ENCODE data around the gene TAPBP.
"Not testable (repeated sequence)": the region's sequence is repeated elsewhere in the genome, so short reads cannot be mapped to it uniquely, and the experiment has no call there.

TAPBP gene

DNA sequence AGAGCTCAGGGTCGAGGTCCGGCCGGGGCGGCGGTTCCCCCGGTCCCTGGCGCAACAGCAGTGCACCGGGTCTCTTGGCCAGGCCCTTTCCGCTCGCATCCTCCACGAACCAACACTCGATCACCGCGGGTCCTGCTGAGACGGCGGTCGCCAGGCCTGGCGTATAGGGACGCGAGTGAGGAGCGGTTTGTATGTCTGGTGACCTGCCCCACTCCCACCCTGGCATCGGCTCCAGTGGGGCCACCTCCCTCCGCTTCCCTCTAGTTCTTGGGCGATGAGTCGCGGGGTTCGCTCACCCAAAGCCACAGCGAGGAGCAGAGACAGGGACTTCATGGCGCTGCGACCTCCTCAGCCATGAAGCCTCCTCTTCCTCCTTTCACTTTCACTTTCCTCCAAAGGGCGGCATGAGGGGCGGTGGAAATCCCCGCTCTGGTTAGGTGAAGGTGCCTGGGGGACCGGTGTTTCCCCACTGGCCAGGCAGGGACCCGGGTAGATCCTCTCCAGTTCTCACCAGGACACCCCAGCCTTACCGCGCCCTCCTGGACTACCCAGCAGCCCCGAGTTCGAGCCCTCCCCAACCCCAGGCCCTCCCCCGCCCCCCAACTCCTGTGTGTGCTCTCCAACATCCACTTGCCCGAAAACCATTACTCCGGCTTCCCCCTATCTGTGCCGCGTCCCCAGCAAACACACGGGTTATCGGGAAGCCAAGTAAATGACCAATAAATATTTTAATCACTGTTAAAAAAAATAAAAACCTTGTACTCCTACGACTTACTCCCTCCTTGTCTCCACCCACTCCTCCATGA lies at the start of gene TAPBP:
Gene TAPBP, minus strand, starts transcription at position 370 of the 806 bp plus-strand sequence. Its CDS starts 37 bp downstream, at position 333.
- peak; percentile 89 for DNase-seq (ENCODE audit: low spot score)
- TF ChIP-seq, protein P1, sequence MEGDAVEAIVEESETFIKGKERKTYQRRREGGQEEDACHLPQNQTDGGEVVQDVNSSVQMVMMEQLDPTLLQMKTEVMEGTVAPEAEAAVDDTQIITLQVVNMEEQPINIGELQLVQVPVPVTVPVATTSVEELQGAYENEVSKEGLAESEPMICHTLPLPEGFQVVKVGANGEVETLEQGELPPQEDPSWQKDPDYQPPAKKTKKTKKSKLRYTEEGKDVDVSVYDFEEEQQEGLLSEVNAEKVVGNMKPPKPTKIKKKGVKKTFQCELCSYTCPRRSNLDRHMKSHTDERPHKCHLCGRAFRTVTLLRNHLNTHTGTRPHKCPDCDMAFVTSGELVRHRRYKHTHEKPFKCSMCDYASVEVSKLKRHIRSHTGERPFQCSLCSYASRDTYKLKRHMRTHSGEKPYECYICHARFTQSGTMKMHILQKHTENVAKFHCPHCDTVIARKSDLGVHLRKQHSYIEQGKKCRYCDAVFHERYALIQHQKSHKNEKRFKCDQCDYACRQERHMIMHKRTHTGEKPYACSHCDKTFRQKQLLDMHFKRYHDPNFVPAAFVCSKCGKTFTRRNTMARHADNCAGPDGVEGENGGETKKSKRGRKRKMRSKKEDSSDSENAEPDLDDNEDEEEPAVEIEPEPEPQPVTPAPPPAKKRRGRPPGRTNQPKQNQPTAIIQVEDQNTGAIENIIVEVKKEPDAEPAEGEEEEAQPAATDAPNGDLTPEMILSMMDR (IDR thresholded peaks at IDR 0.05; ENCODE audit: extremely low read depth, insufficient read depth, missing control alignments) = no peak
- in situ Hi-C loops (cut with MboI; ENCODE audit: low pct_unique_long_range_greater_than_20kb, low sequenced_read_pairs, unreplicated experiment) = no loop called here

DNA sequence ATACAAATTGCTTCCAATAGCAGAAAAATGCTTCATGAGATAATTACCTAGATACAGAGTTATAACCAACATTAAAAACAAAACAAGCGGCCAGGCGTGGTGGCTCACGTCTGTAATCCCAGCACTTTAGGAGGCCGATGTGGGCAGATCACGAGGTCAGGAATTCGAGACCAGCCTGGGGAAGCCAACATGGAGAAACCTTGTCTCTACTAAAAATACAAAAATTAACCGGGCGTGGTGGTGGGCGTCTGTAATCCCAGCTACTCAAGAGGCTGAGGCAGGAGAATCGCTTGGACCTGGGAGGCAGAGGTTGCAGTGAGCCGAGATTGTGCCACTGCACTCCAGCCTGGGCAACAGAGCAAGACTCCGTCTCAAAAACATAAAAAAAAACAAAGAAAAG lies 49.6 kb upstream of the TAPBP start:
- in situ Hi-C loops (cut with MboI; ENCODE audit: low pct_unique_long_range_greater_than_20kb, low sequenced_read_pairs, unreplicated experiment); DNase-seq (ENCODE audit: low spot score): not testable (repeated sequence)

DNA sequence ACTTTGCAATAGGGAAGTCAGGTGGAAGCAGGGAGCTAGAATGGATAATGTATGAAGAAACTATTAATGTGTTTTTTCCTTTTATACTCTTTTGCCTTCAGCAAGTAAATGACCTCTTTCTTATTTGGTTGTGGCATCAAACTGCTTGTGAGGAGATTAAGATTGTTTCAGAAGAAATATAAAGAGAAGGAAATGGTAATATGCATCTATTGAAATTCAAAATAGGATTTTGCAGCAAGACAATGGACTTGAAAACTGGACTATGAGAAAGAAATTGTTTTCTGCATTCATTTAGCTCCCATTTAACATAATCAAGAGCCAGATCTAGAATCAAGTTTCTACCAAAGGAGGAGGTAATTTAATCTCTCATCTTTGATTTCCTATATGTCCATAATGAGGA lies 45.5 kb upstream of the TAPBP start:
- no peak for DNase-seq (ENCODE audit: low spot score)
- in situ Hi-C loops (cut with MboI; ENCODE audit: low pct_unique_long_range_greater_than_20kb, low sequenced_read_pairs, unreplicated experiment) = no loop called here
- TF ChIP-seq, protein P1 (IDR thresholded peaks at IDR 0.05; ENCODE audit: extremely low read depth, insufficient read depth, missing control alignments) = no peak

DNA sequence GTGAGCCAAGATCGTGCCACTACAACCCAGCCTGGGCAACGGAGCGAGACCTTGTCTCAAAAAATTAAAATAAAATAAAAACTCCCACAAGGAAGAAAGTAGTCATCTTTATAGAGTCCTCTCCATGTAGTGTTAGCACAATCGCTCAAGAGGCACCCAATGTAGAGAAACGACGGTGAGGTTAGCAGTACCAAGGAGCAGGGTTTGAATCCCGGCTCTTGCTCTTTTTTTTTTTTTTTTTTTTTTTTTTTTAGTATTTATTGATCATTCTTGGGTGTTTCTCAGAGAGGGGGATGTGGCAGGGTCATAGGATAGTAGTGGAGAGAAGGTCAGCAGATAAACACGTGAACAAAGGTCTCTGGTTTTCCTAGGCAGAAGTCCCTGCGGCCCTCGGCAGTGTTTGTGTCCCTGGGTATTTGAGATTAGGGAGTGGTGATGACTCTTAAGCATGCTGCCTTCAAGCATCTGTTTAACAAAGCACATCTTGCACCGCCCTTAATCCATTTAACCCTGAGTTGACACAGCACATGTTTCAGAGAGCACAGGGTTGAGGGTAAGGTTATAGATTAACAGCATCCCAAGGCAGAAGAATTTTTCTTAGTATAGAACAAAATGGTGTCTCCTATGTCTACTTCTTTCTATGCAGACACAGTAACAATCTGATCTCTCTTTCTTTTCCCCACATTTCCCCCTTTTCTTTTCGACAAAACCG lies 43.4 kb upstream of the TAPBP start:
- in situ Hi-C loops (cut with MboI; ENCODE audit: low pct_unique_long_range_greater_than_20kb, low sequenced_read_pairs, unreplicated experiment); DNase-seq (ENCODE audit: low spot score): not testable (repeated sequence)

DNA sequence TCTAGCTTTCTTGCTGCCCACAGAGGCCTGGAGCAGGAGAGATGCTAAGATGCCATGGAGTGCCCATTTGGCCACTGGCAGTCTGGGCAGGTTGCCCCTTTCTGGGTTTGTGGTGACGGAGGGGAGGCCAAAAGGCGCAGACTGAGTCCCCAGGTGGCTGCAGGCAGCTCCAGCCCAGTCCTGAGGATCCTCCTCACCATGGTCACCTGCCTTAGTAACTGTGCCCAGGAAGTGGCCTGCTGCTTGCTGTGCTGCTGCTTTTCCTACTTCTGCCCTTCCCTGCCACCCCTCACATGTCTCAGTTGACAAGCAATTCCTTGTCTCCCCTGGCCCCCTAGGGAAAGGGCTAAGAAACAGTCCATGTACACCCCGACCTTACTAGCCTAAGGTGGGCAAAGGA lies 42.4 kb upstream of the TAPBP start:
- no peak for DNase-seq (ENCODE audit: low spot score)
- in situ Hi-C loops (cut with MboI; ENCODE audit: low pct_unique_long_range_greater_than_20kb, low sequenced_read_pairs, unreplicated experiment) = no loop called here
- TF ChIP-seq, protein P1 (IDR thresholded peaks at IDR 0.05; ENCODE audit: extremely low read depth, insufficient read depth, missing control alignments) = no peak

DNA sequence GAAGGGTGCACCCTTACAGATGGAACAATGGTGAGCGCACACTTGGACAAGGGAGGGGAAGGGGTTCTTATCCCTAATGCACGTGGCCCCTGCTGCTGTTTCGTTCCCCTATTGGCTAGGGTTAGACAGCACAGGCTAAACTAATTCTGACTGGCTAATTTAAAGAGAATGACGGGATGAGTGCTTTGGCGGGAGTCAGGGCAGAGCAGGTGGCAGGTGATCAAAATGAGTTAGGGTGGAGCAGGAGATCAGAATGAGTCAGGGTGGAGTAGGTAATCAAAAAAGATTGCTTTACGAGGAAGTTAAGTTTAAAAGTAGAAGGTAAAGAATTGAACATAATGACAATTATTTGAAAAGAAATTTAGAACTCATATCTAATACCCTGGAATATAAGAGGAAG lies 42.0 kb upstream of the TAPBP start:
- in situ Hi-C loops (cut with MboI; ENCODE audit: low pct_unique_long_range_greater_than_20kb, low sequenced_read_pairs, unreplicated experiment); DNase-seq (ENCODE audit: low spot score): not testable (repeated sequence)

DNA sequence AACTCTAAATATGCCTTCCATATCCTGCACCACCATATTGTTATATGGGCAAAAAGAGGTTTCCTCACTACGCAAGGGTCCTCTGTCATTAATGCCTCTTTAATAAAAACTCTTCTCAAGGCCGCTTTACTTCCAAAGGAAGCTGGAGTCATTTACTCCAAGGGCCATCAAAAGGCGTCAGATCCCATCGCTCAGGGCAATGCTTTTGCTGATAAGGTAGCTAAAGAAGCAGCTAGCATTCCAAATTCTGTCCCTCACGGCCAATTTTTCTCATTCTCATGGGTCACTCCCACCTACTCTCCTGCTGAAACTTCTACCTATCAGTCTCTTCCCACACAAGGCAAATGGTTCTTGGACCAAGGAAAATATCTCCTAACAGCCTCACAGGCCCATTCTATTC lies 33.9 kb upstream of the TAPBP start:
- TF ChIP-seq, protein P1 (IDR thresholded peaks at IDR 0.05; ENCODE audit: extremely low read depth, insufficient read depth, missing control alignments) = no peak
- no peak for DNase-seq (ENCODE audit: low spot score)
- in situ Hi-C loops (cut with MboI; ENCODE audit: low pct_unique_long_range_greater_than_20kb, low sequenced_read_pairs, unreplicated experiment) = no loop called here

DNA sequence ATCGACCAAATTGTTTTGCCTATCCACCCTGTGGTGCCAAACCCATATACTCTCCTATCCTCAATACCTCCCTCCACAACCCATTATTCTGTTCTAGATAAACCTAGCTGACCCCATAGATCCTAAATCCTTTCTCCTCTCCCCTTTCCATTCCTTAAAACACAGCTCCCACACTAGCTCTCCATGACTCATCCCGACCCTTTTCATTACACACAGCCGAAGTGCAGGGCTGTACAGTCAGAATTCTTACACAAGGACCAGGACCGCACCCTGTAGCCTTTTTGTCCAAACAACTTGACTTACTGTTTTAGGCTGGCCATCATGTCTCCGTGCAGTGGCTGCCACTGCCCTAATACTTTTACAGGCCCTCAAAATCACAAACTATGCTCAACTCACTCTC lies 33.1 kb upstream of the TAPBP start:
- DNase-seq (ENCODE audit: low spot score); in situ Hi-C loops (cut with MboI; ENCODE audit: low pct_unique_long_range_greater_than_20kb, low sequenced_read_pairs, unreplicated experiment): not testable (repeated sequence)

Measured in GM13977 (cell line).